ENCODE data around the gene IL5. TPM values are rescaled to one million over a fixed set of nuclear protein-coding genes. Genes with fewer than 3 reads are reported as not detected.

IL5 gene
- total RNA-seq, 2 experiments from 2014 or later = not detected

GRCh38 chr5:132499440-132500243 is 43.7 kb downstream of the IL5 start:
- no peak for DNase-seq (ENCODE audit: low spot score)
- Histone ChIP-seq H3K4me1 (ENCODE audit: insufficient read depth, low read length, poor library complexity, severe bottlenecking) (peaks cover 49% of the 10 kb centered on the region), H3K9me2 (ENCODE audit: insufficient read depth, low read length) (no peaks in the 10 kb centered on the region), H3K27ac (ENCODE audit: low read depth, low read length, poor library complexity, severe bottlenecking) (no peak overlapping the region), H3K36me3 (ENCODE audit: insufficient read depth, low read length) (no peaks in the 10 kb centered on the region), H3K79me2 (ENCODE audit: insufficient read depth, low read depth, low read length) (no peaks in the 10 kb centered on the region), H3K4me2 (ENCODE audit: low read length) (no peak overlapping the region), H4K20me1 (ENCODE audit: insufficient read depth, low read length) (no peaks in the 10 kb centered on the region), H3K4me3 (ENCODE audit: low read depth, low read length, poor library complexity, severe bottlenecking) (no peak overlapping the region), H3K9me3 (ENCODE audit: low read length) (no peaks in the 10 kb centered on the region), H2AFZ (ENCODE audit: low read length) (no peak overlapping the region)
- ChIA-PET CTCF (ENCODE audit: unreplicated experiment) (interaction anchor here (1.2 to 4.5 kb wide), 4 partner anchors 73 to 114 kb away, joined by 4 to 38 read pairs (median 7); no protein-coding TSS in a partner anchor), POLR2A (interaction anchor here (1.1 to 1.7 kb wide), 4 partner anchors 9 to 88 kb away, joined by 4 to 9 read pairs (median 6); partner anchors contain the start of gene IRF1)
- TF ChIP-seq CTCF (conservative IDR thresholded peaks at IDR 0.05; ENCODE audit: low read length) (no peak), EZH2phosphoT487 (IDR thresholded peaks at IDR 0.05; ENCODE audit: borderline replicate concordance, low read depth, low read length) (no peak)
- intact Hi-C loops (cut with micrococcal nuclease; ENCODE audit: unreplicated experiment) = loop anchor here (5.0 to 10.0 kb wide), 3 partner anchors 227 to 1435 kb away; no protein-coding TSS in a partner anchor
- no TSS peak for BruUV-seq (replicated peaks)

GRCh38 chr5:132498686-132499271 is 44.5 kb downstream of the IL5 start:
- H3K36me3 ChIP-seq (ENCODE audit: insufficient read depth, low read length) = no peaks in the 10 kb centered on the region
- POLR2A ChIA-PET = interaction anchor here (0.9 to 1.4 kb wide), 6 partner anchors 10 to 109 kb away, joined by 3 to 5 read pairs (median 3); no protein-coding TSS in a partner anchor
- TF ChIP-seq EZH2phosphoT487 (IDR thresholded peaks at IDR 0.05; ENCODE audit: borderline replicate concordance, low read depth, low read length) = no peak
- TF ChIP-seq CTCF (conservative IDR thresholded peaks at IDR 0.05; ENCODE audit: low read length) = no peak
- H3K9me3 ChIP-seq (ENCODE audit: low read length) = no peaks in the 10 kb centered on the region
- intact Hi-C loops (cut with micrococcal nuclease; ENCODE audit: unreplicated experiment) = loop anchor here (10.0 kb wide), 2 partner anchors 294 to 1436 kb away; no protein-coding TSS in a partner anchor
- H3K27ac ChIP-seq (ENCODE audit: low read depth, low read length, poor library complexity, severe bottlenecking) = no peak overlapping the region
- H4K20me1 ChIP-seq (ENCODE audit: insufficient read depth, low read length) = no peaks in the 10 kb centered on the region
- no peak for DNase-seq (ENCODE audit: low spot score)
- H3K9me2 ChIP-seq (ENCODE audit: insufficient read depth, low read length) = no peaks in the 10 kb centered on the region
- H3K4me2 ChIP-seq (ENCODE audit: low read length) = no peak overlapping the region
- no peak overlapping the region for H2AFZ ChIP-seq (ENCODE audit: low read length)
- no peaks in the 10 kb centered on the region for H3K79me2 ChIP-seq (ENCODE audit: insufficient read depth, low read depth, low read length)
- H3K4me3 ChIP-seq (ENCODE audit: low read depth, low read length, poor library complexity, severe bottlenecking) = no peak overlapping the region
- CTCF ChIA-PET (ENCODE audit: unreplicated experiment) = interaction anchor here (1.0 to 1.2 kb wide), 3 partner anchors 78 to 112 kb away, joined by 3 to 8 read pairs (median 4); no protein-coding TSS in a partner anchor
- peaks cover 57% of the 10 kb centered on the region for H3K4me1 ChIP-seq (ENCODE audit: insufficient read depth, low read length, poor library complexity, severe bottlenecking)
- no TSS peak for BruUV-seq (replicated peaks)
